Measurements from ENCODE around the gene TTYH2. TPM values are rescaled to one million over a fixed set of nuclear protein-coding genes. Genes with fewer than 3 reads are reported as not detected.

Gene TTYH2
- polyA plus RNA-seq, 3 donors, result 12.3 to 57.4 (median 18.7) TPM

- 96% methylated on average over 17 of the region's 20 CpGs for WGBS (ENCODE audit: insufficient coverage)
- peak overlapping the region in 2 of 7 donors; percentile 54 to 65 for H3K27ac Mint-ChIP-seq
- Histone ChIP-seq H3K79me2 (ENCODE audit: insufficient read depth, low read length) (peaks cover 11% of the 10 kb centered on the region), H3K4me2 (replicated peaks; ENCODE audit: extremely low read depth, low read length, poor library complexity, severe bottlenecking) (no peak overlapping the region), H3K4me3 (replicated peaks in 1 of 3; ENCODE audit: low read depth in 2 of 3, low read length in 3 of 3) (no peak overlapping the region), H3K9me3 (replicated peaks in 1 of 2; ENCODE audit: control insufficient read depth in 1 of 2, insufficient read depth in 1 of 2, low read length in 2 of 2) (no peaks in the 10 kb centered on the region), H3K9ac (ENCODE audit: insufficient read depth, low read length, poor library complexity, severe bottlenecking) (no peak overlapping the region), H3K27me3 (ENCODE audit: control insufficient read depth in 2 of 2, insufficient read depth in 2 of 2, low read length in 2 of 2) (no peaks in the 10 kb centered on the region), H3K4me1 (ENCODE audit: control insufficient read depth in 1 of 2, insufficient read depth in 2 of 2, low read length in 2 of 2) (peaks cover 6% of the 10 kb centered on the region in 2 donors), H3K36me3 (replicated peaks in 1 of 2; ENCODE audit: control insufficient read depth in 1 of 2, insufficient read depth in 2 of 2, low read length in 2 of 2) (peaks cover 52 to 80% of the 10 kb centered on the region in 2 donors), H2AFZ (ENCODE audit: insufficient read depth, low read depth, low read length, poor library complexity, severe bottlenecking) (no peak overlapping the region), H3K27ac (ENCODE audit: low read depth in 1 of 2, low read length in 2 of 2) (no peak overlapping the region), H4K20me1 (ENCODE audit: insufficient read depth, low read length) (peaks cover 67% of the 10 kb centered on the region)
- intact Hi-C loops (cut with micrococcal nuclease), result no loop called here
- peaks cover 74 to 93% of the 10 kb centered on the region in 2 donors for H3K36me3 Mint-ChIP-seq
- H3K4me3 Mint-ChIP-seq, result no peak overlapping the region
- no peak for DNase-seq
- peaks cover 0 to 2% (median 0%) of the 10 kb centered on the region in 7 donors for H3K9me3 Mint-ChIP-seq
- no peak for TF ChIP-seq CTCF (IDR thresholded peaks at IDR 0.05)
- H3K4me1 Mint-ChIP-seq, result peaks cover 15% of the 10 kb centered on the region
- H3K27me3 Mint-ChIP-seq (ENCODE audit: low read depth in 3 of 3), result peaks cover 0 to 5% (median 0%) of the 10 kb centered on the region in 3 donors
Measured at GRCh38 chr17:74224959-74225725, 11.8 kb downstream of the TTYH2 start.

GRCh38 chr17:74226252-74226651 lies 12.9 kb downstream of the TTYH2 start:
- H3K4me3 Mint-ChIP-seq, result no peak overlapping the region
- Histone ChIP-seq H3K27me3 (ENCODE audit: control insufficient read depth in 2 of 2, insufficient read depth in 2 of 2, low read length in 2 of 2) (no peaks in the 10 kb centered on the region), H3K4me3 (replicated peaks in 1 of 3; ENCODE audit: low read depth in 2 of 3, low read length in 3 of 3) (no peak overlapping the region), H4K20me1 (ENCODE audit: insufficient read depth, low read length) (peaks cover 56% of the 10 kb centered on the region), H3K27ac (ENCODE audit: low read depth in 1 of 2, low read length in 2 of 2) (no peak overlapping the region), H3K9me3 (replicated peaks in 1 of 2; ENCODE audit: control insufficient read depth in 1 of 2, insufficient read depth in 1 of 2, low read length in 2 of 2) (no peaks in the 10 kb centered on the region), H2AFZ (ENCODE audit: insufficient read depth, low read depth, low read length, poor library complexity, severe bottlenecking) (no peak overlapping the region), H3K4me1 (ENCODE audit: control insufficient read depth in 1 of 2, insufficient read depth in 2 of 2, low read length in 2 of 2) (no peaks in the 10 kb centered on the region), H3K36me3 (replicated peaks in 1 of 2; ENCODE audit: control insufficient read depth in 1 of 2, insufficient read depth in 2 of 2, low read length in 2 of 2) (peaks cover 61 to 91% of the 10 kb centered on the region in 2 donors), H3K4me2 (replicated peaks; ENCODE audit: extremely low read depth, low read length, poor library complexity, severe bottlenecking) (no peak overlapping the region), H3K9ac (ENCODE audit: insufficient read depth, low read length, poor library complexity, severe bottlenecking) (no peak overlapping the region), H3K79me2 (ENCODE audit: insufficient read depth, low read length) (peaks cover 3% of the 10 kb centered on the region)
- peak overlapping the region in 1 of 7 donors; percentile 64 for H3K27ac Mint-ChIP-seq
- peaks cover 83 to 95% of the 10 kb centered on the region in 2 donors for H3K36me3 Mint-ChIP-seq
- TF ChIP-seq CTCF (IDR thresholded peaks at IDR 0.05), result no peak
- WGBS (ENCODE audit: insufficient coverage), result 87% methylated on average over 6 of the region's 6 CpGs
- peaks cover 8% of the 10 kb centered on the region for H3K4me1 Mint-ChIP-seq
- no peak for DNase-seq
- intact Hi-C loops (cut with micrococcal nuclease), result no loop called here
- H3K27me3 Mint-ChIP-seq (ENCODE audit: low read depth in 3 of 3), result peaks cover 0 to 5% (median 0%) of the 10 kb centered on the region in 3 donors
- peaks cover 0 to 2% (median 0%) of the 10 kb centered on the region in 7 donors for H3K9me3 Mint-ChIP-seq
